Ishikawa (cell line): ENCODE measurements around the gene ZHX3.

Experiments used
- CEBPB ChIP-seq: IDR thresholded peaks from 2 replicates; pipeline ENCODE4 v1.6.1; 2012
- CREB1 ChIP-seq: IDR thresholded peaks from 2 replicates; pipeline ENCODE4 v1.6.1; 2012; ENCODE audit warnings: low read depth
- EGR1 ChIP-seq: IDR thresholded peaks from 2 replicates; pipeline ENCODE4 v1.6.1; 2012
- EP300 ChIP-seq: IDR thresholded peaks from 2 replicates; pipeline ENCODE4 v1.6.1; 2012; ENCODE audit warnings: borderline replicate concordance
- FOXM1 ChIP-seq: IDR thresholded peaks from 2 replicates; pipeline ENCODE4 v1.6.1; 2012; ENCODE audit warnings: low read depth, borderline replicate concordance
- NFIC ChIP-seq: IDR thresholded peaks from 2 replicates; pipeline ENCODE4 v1.6.1; 2012
- RAD21 ChIP-seq: IDR thresholded peaks from 2 replicates; pipeline ENCODE4 v1.6.1; 2012; ENCODE audit warnings: low read depth
- TAF1 ChIP-seq: IDR thresholded peaks from 2 replicates; pipeline ENCODE4 v1.6.1; 2012; ENCODE audit warnings: low read depth, mild to moderate bottlenecking
- TCF12 ChIP-seq: IDR thresholded peaks from 2 replicates; pipeline ENCODE4 v1.6.1; 2012; ENCODE audit warnings: low read depth
- TEAD4 ChIP-seq: IDR thresholded peaks from 2 replicates; pipeline ENCODE4 v1.6.1; 2012
- YY1 ChIP-seq: IDR thresholded peaks from 2 replicates; pipeline ENCODE4 v1.6.1; 2012; ENCODE audit warnings: low read depth
- ZBTB7A ChIP-seq: IDR thresholded peaks from 2 replicates; pipeline ENCODE4 v1.6.1; 2012; ENCODE audit warnings: low read depth
- TF ChIP-seq, protein P1 (sequence below): IDR thresholded peaks from 2 replicates; pipeline ENCODE4 v1.6.1; 2012
- TF ChIP-seq, protein P2 (sequence below): IDR thresholded peaks from 2 replicates; pipeline ENCODE4 v1.6.1; 2012
- TF ChIP-seq, protein P3 (sequence below): IDR thresholded peaks from 2 replicates; pipeline ENCODE4 v1.6.1; 2012; ENCODE audit warnings: low read depth, mild to moderate bottlenecking

ZHX3 gene

DNA sequence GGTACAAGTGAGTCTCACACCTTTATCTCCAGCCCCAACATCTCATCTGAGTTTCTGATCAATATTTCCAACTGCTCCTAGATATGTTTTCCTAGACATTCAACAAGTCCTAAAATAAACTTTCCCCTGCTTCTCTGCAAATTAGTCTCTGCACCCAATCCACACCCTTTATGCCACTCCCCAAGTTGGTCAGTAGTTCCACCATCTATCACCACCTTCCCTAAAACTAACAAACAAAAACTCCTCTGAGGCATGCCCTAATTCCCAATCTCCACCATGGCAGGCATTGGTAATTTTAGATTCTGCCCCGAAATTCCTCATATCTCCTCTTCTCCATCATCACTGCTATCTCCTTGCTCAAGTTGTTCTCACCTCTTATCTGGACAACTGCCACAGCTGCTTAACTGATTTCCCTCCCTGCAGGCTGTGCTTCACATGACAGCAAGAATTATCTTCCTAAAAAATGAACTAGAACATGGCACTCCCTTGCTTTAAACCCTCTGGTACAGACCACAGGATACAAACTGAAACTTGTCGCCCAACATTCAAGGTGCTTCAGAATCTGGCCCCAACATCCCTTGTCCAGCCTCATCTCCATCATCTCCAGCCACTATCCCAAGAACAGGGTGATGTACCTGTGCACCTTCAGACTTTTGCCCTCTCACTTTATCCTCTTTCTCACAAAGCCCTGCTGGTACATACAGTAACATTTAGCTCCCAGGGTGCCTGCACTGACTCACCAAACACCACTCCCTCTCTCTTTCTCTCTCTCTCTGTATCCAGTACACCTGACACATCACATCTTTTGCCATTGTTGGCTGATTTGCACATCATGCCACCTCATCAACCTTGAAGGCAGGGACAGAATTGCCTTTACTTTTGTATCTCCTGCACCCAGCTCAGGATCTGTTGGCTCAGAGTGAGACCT lies 55.5 kb downstream of the ZHX3 start:
- TF ChIP-seq ZBTB7A (no peak), EP300 (no peak), YY1 (no peak), CEBPB (no peak)
- TF ChIP-seq, protein P1, sequence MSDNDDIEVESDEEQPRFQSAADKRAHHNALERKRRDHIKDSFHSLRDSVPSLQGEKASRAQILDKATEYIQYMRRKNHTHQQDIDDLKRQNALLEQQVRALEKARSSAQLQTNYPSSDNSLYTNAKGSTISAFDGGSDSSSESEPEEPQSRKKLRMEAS: no peak

DNA sequence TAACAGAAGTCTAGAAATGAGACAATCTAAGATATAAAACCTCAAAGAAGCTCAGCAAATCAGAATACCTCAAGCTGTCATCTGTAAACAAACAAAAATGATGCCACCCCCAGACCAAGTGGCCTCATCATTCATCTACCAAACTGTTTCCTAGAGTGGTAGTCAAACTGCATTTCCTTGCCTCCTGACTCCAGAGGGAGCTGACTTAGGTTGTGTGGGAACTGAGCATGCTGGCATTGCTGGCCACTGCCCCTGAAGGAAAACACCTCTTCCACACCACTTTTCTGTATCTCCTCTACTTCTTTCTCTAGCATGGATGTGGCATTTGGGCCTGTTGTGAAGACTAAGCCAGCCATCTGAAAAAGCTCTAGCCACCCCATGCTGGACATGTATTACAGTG lies 56.3 kb downstream of the ZHX3 start:
- TF ChIP-seq CREB1: no peak
- no peak for TF ChIP-seq CEBPB
- no peak for TF ChIP-seq ZBTB7A
- TF ChIP-seq, protein P2, sequence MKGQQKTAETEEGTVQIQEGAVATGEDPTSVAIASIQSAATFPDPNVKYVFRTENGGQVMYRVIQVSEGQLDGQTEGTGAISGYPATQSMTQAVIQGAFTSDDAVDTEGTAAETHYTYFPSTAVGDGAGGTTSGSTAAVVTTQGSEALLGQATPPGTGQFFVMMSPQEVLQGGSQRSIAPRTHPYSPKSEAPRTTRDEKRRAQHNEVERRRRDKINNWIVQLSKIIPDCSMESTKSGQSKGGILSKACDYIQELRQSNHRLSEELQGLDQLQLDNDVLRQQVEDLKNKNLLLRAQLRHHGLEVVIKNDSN: no peak
- no peak for TF ChIP-seq EGR1
- no peak for TF ChIP-seq TCF12
- no peak for TF ChIP-seq FOXM1
- TF ChIP-seq TAF1: no peak
- no peak for TF ChIP-seq TEAD4
- TF ChIP-seq, protein P1: no peak
- TF ChIP-seq, protein P3, sequence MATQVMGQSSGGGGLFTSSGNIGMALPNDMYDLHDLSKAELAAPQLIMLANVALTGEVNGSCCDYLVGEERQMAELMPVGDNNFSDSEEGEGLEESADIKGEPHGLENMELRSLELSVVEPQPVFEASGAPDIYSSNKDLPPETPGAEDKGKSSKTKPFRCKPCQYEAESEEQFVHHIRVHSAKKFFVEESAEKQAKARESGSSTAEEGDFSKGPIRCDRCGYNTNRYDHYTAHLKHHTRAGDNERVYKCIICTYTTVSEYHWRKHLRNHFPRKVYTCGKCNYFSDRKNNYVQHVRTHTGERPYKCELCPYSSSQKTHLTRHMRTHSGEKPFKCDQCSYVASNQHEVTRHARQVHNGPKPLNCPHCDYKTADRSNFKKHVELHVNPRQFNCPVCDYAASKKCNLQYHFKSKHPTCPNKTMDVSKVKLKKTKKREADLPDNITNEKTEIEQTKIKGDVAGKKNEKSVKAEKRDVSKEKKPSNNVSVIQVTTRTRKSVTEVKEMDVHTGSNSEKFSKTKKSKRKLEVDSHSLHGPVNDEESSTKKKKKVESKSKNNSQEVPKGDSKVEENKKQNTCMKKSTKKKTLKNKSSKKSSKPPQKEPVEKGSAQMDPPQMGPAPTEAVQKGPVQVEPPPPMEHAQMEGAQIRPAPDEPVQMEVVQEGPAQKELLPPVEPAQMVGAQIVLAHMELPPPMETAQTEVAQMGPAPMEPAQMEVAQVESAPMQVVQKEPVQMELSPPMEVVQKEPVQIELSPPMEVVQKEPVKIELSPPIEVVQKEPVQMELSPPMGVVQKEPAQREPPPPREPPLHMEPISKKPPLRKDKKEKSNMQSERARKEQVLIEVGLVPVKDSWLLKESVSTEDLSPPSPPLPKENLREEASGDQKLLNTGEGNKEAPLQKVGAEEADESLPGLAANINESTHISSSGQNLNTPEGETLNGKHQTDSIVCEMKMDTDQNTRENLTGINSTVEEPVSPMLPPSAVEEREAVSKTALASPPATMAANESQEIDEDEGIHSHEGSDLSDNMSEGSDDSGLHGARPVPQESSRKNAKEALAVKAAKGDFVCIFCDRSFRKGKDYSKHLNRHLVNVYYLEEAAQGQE: no peak
- no peak for TF ChIP-seq YY1
- TF ChIP-seq RAD21: no peak
- TF ChIP-seq EP300: no peak
- no peak for TF ChIP-seq NFIC

DNA sequence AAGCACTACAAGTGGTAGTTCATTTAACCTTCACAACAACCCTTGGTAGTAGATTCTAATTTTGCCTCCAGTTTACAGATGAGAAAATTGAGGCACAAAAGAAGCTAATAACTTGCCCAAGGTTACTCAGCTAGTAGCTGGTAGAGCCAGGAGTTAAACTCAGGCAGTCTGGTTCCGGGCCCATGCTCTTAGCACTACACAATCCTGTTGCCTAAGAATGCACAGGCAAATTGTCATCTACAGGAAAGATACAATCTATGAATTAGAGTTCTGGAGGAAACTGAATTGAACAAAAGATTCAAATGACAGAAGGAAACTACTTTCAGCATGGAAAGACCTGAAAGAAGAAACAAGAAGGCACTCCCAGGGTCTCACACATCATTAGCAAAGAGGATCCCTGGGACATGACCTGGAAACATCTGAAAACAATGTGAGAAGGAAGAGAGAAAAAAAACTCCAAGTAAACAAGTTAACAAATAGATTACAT lies 56.8 kb downstream of the ZHX3 start:
- TF ChIP-seq YY1 (no peak), TEAD4 (no peak), EGR1 (no peak), TCF12 (no peak), NFIC (no peak), RAD21 (no peak), CREB1 (no peak), TAF1 (no peak), ZBTB7A (no peak), CEBPB (no peak)
- TF ChIP-seq, protein P1: no peak
- TF ChIP-seq, protein P2: no peak

DNA sequence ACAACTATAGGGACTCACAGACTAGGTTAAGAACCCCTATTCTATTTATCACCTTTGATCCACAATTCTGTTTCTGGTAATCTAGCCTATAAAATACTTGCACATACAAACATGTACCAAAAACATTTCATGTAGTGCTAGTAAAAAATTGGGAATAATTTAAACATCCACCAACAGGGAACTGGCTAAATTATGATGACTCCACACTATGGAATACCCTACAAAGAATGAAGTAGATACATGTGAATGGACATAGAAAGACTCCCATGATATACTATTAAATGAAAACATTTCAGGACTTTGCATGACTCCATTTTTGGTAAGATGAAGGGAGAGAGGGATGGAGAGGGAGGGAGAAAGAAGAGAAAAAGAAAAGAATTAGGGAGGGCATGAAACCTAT lies 58.2 kb downstream of the ZHX3 start:
- TF ChIP-seq RAD21: no peak
- no peak for TF ChIP-seq EGR1
- TF ChIP-seq, protein P3: no peak
- no peak for TF ChIP-seq TCF12
- TF ChIP-seq, protein P1: no peak
- TF ChIP-seq TAF1: no peak
- TF ChIP-seq FOXM1: no peak
- no peak for TF ChIP-seq YY1

DNA sequence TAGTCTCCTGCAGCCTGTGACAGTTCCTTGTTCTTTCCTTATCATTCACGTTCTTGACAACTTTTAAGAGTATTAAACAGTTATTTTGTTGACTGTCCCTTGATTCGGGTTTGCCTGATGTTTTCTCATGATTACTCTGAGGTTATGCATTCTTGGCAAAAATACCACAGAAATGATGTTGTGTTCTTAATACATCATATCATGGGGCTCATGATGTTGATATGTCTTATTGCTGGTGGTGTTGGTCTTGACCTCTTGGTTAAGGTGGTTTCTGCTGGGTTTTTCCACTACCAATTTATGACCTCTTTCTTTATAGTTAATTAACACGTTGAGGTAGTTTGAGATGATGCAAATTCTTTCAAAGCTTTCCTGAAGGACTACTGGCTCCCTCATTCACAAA lies 59.1 kb downstream of the ZHX3 start:
- TF ChIP-seq CREB1 (no peak), NFIC (no peak), TCF12 (no peak)
- TF ChIP-seq, protein P2: no peak
- TF ChIP-seq, protein P3: no peak
